Lower leg skin (tissue), 3 donors: Measurements from ENCODE around the gene DOCK1.

Experiments used
- POLR2A ChIP-seq, 2 donors: fragments of 450-650 bp; IDR thresholded peaks; one replicate each; pipeline ENCODE4 v1.6.1; 2016 to 2017; ENCODE audit warnings: antibody characterized with exemption in 2 of 2, mild to moderate bottlenecking in 1 of 2, moderate library complexity in 1 of 2
- TF ChIP-seq, protein P1 (sequence below), 3 donors: fragments of 450-650 bp; IDR thresholded peaks; one replicate each; pipeline ENCODE4 v1.5.1; 2016; ENCODE audit warnings: antibody characterized with exemption in 3 of 3, mild to moderate bottlenecking in 3 of 3, moderate library complexity in 2 of 3

DNA sequence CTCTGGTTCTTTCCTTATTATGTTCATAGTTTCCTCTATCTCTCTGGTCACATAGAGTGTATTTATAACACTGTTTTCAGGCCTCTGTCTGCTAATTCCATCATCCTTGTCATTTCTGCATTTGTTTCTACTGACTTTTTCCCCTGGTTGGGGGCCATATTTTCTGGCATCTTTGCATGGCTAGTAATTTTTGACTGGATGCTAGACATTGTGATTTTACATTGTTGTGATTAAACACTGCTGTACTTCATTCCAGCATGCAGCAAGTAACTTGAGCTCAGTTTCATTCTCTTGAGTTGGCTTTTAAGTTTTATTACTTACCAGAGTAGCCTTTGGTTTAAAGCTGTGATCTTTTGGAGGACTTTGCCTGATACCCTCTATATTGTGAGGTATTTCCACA lies 6.8 kb upstream of the DOCK1 start:
- TF ChIP-seq, protein P1, sequence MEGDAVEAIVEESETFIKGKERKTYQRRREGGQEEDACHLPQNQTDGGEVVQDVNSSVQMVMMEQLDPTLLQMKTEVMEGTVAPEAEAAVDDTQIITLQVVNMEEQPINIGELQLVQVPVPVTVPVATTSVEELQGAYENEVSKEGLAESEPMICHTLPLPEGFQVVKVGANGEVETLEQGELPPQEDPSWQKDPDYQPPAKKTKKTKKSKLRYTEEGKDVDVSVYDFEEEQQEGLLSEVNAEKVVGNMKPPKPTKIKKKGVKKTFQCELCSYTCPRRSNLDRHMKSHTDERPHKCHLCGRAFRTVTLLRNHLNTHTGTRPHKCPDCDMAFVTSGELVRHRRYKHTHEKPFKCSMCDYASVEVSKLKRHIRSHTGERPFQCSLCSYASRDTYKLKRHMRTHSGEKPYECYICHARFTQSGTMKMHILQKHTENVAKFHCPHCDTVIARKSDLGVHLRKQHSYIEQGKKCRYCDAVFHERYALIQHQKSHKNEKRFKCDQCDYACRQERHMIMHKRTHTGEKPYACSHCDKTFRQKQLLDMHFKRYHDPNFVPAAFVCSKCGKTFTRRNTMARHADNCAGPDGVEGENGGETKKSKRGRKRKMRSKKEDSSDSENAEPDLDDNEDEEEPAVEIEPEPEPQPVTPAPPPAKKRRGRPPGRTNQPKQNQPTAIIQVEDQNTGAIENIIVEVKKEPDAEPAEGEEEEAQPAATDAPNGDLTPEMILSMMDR (IDR thresholded peaks at IDR 0.05), result no peak
- TF ChIP-seq POLR2A (IDR thresholded peaks at IDR 0.05), result no peak
